Adipocyte (in vitro differentiated cells): ENCODE measurements around the gene FGFBP1.

ENCODE experiments used
- DNase-seq: peaks from one replicate; pipeline ENCODE4 v3.0.0-alpha.2; 2015; ENCODE audit warnings: low read depth
- H3K27me3 ChIP-seq: replicated peaks from 2 replicates; pipeline ENCODE4 v1.7.0; 2013; ENCODE audit warnings: mild to moderate bottlenecking, low read length, moderate library complexity; ENCODE audit not compliant: control insufficient read depth, insufficient read depth
- H3K36me3 ChIP-seq: 2 replicates; pipeline ENCODE4 v1.7.0; 2013; ENCODE audit warnings: low read length, mild to moderate bottlenecking, moderate library complexity; ENCODE audit not compliant: control insufficient read depth, insufficient read depth, severe bottlenecking
- H3K4me1 ChIP-seq: 2 replicates; pipeline ENCODE4 v1.7.0; 2013; ENCODE audit warnings: mild to moderate bottlenecking, low read length, moderate library complexity; ENCODE audit not compliant: control insufficient read depth, insufficient read depth
- H3K4me3 ChIP-seq: 2 replicates; pipeline ENCODE4 v1.7.0; 2013; ENCODE audit warnings: mild to moderate bottlenecking, low read length, moderate library complexity
- H3K9ac ChIP-seq: 2 replicates; pipeline ENCODE4 v1.7.0; 2013; ENCODE audit warnings: mild to moderate bottlenecking, low read length, moderate library complexity
- H3K9me3 ChIP-seq: 2 replicates; pipeline ENCODE4 v1.7.0; 2013; ENCODE audit warnings: mild to moderate bottlenecking, low read length, moderate library complexity; ENCODE audit not compliant: control insufficient read depth

FGFBP1 gene

GRCh38 chr4:15893962-15894361, 44.6 kb downstream of the FGFBP1 start:
- H3K9me3 ChIP-seq = no peaks in the 10 kb centered on the region
- no peak overlapping the region for H3K4me3 ChIP-seq
- H3K4me1 ChIP-seq = peaks cover 27% of the 10 kb centered on the region
- no peak overlapping the region for H3K9ac ChIP-seq
- no peaks in the 10 kb centered on the region for H3K36me3 ChIP-seq
- DNase-seq = peak; percentile 70
- no peaks in the 10 kb centered on the region for H3K27me3 ChIP-seq

DNA sequence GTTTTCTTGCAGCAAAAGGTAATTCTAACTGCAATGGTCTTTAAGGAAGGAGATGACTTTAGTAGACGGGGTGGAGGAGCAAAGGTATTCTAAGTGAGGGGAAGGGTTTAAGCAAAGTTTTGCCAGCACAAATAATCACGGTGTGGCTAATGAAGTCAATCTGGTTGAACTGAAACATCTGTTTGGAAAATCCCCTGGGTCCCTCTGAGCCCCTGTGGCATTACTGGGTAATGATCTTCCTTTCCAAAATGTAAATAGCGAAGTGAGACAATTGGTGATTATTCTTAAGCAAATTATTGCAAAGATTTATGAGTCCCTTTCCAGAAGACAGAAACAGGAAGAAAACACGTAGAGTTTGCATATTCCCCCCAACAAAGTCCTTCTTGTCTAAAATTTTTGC, 47.2 kb downstream of the FGFBP1 start:
- no peaks in the 10 kb centered on the region for H3K36me3 ChIP-seq
- no peaks in the 10 kb centered on the region for H3K9me3 ChIP-seq
- DNase-seq = no peak
- no peaks in the 10 kb centered on the region for H3K27me3 ChIP-seq
- peaks cover 23% of the 10 kb centered on the region for H3K4me1 ChIP-seq
- H3K4me3 ChIP-seq = no peak overlapping the region
- H3K9ac ChIP-seq = no peak overlapping the region

DNA sequence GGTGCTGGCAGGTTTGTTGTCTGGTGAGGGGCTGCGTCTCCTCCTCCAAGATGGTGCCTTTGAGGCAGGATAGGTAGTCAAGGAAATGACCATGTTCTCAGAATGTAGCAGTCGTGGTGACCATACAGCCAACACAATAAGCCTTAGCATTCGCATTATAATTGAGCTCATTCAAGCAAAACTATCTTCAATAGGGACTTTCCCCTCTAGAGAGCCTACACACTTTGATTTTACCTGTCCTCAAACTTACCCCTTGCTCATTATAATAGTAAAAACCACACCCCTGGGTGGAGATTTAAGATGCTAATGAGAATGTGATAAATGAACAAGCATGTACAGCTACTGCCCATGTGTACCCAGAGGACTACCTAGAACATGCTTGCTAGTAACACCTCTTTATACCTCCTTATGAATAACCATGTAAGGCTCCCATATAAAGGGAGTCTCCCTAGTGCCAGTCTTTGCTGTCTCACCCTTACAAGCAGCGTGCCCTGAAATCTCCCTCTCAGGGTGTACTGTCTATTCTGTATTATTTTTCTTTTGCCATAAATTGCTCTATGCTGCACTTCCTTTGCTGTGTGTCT, 48.2 kb downstream of the FGFBP1 start:
- no peaks in the 10 kb centered on the region for H3K27me3 ChIP-seq
- H3K9me3 ChIP-seq = no peaks in the 10 kb centered on the region
- no peaks in the 10 kb centered on the region for H3K36me3 ChIP-seq

GRCh38 chr4:15888515-15888914, 50.0 kb downstream of the FGFBP1 start:
- Histone ChIP-seq H3K36me3 (no peaks in the 10 kb centered on the region), H3K9me3 (no peaks in the 10 kb centered on the region), H3K4me1 (no peaks in the 10 kb centered on the region), H3K4me3 (no peak overlapping the region), H3K9ac (no peak overlapping the region), H3K27me3 (no peaks in the 10 kb centered on the region)
- no peak for DNase-seq

More for the DNA sequence above, 48.2 kb downstream of the FGFBP1 start:
- Histone ChIP-seq H3K9ac (no peak overlapping the region), H3K4me1 (peaks cover 16% of the 10 kb centered on the region), H3K4me3 (no peak overlapping the region)
- DNase-seq = no peak
